M059J (cell line): ENCODE data around the gene CALHM2. TPM values are rescaled to one million over a fixed set of nuclear protein-coding genes. Genes with fewer than 3 reads are reported as not detected.

Experiments used
- DNase-seq: peaks from one replicate; pipeline ENCODE4 v3.0.0-alpha.2; 2012; ENCODE audit warnings: low read depth
- total RNA-seq: library from RNA; depleted of rRNA; stranded (reverse); fragments of >200 nt; shearing (Covaris generic); gene quantifications from 2 replicates; pipeline ENCODE4 v1.2.3, GENCODE V29; 2014

CALHM2 gene
- total RNA-seq, 1 experiment from 2014 or later: 33.3 TPM

- DNase-seq: no peak
These were observed 24.0 kb upstream of the CALHM2 start for GRCh38 chr10:103476046-103476768.

- no peak for DNase-seq
These were observed 23.3 kb upstream of the CALHM2 start for GRCh38 chr10:103475437-103475836.

- DNase-seq: no peak
These were observed 21.9 kb upstream of the CALHM2 start for GRCh38 chr10:103474077-103474476.

DNA sequence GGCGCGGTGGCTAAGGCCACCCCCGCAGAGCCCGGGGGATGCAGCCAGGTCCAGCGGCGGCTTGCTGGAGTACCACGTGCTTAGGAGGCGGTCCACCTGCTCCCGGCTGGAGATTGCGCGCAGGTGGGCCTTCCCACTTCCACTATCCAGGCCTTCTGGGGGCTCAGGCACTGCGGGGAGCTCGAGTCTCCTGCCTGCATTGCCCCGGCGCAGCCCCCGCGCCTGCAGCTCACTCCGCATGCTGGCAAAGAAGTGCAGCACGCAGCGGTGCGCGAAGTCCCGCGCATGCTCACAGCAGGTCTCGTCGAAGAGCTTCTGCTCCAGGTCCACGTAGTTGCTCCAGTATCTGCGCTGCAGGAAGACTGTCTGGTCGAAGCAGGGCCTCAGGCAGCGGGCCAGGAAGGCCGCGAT lies 21.1 kb upstream of the CALHM2 start:
- DNase-seq: no peak

- DNase-seq: no peak
These were observed 19.8 kb upstream of the CALHM2 start for GRCh38 chr10:103472005-103472404.

GRCh38 chr10:103470761-103471653 lies 18.8 kb upstream of the CALHM2 start:
- DNase-seq: no peak

DNA sequence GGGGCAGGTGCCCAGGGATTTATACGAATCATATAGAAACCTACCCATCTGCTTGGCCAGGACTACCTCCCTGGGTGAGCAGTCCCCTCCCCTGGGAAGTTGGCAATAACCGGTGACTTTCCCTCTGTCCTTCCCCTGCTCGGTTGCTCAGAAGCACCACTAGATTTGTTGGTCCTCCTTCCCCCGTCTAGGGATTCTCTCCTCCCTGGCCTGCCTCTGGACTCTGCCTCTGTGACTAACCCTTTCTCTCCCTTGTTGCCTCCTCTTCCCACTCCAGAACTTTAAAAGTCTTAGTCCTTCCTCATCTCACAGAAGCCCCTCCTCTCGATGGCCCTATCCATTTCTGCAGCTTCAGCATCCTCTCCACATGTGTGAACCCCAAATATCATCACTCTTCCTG lies 17.0 kb upstream of the CALHM2 start:
- no peak for DNase-seq

DNA sequence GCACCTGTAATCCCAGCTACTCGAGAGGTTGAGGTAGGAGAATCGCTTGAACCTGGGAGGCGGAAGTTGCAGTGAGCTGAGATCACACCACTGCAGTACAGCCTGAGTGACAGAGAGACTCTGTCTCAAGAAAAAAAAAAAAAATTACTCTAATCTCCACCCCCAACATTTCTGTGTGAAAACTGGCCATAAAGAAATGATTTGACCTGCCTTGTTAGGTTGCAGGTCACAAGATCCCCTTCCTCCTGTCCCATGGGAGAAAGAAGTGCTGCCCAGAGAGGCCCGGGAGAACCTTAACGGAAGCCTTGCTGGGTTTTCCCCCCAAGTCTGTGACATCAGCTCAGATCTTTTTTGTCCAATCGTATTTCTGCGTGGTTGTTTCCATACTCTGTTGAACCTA lies 15.2 kb upstream of the CALHM2 start:
- no peak for DNase-seq

DNA sequence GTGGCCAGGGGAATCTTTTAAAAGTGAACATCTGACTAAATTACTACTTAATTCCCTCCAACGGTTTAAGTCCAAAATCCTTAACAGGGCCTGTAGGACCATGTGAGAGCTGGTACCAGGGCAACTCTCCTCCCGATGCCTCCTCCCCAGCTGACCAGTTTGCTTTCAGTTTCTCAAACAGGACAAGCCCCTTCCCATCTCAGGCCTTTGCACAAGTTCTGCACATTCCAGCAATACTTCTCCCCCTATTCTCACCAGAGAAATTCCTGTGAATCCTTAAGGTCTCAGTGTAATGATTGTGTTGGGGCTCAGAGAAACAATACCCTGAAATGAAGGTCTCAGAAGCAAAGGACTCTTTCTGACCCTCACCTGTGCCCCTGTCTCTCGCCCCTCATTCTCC lies 14.6 kb upstream of the CALHM2 start:
- no peak for DNase-seq

- DNase-seq: no peak
These were observed 13.4 kb upstream of the CALHM2 start for GRCh38 chr10:103465411-103466179.

- no peak for DNase-seq
These were observed 11.3 kb upstream of the CALHM2 start for GRCh38 chr10:103463499-103463898.

DNA sequence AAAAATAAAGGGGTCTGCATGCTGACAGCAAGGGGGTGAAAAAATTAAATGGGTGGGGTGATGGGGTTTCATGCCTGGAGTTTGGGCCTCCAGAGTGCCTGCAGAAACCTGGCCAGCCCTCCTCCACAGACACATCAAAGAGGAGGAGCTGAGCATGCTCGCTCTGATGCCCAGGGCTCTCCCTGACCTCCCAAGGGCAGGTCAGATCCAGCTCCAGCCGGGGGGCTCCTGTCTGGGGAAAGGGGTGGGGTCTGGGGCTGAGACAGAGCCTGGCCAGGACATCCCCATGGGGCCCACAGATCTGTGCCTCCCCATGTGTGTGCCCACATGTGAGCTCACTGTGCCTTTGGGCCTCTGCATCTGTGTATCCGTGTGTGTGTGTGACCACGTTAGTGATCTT lies 7.4 kb upstream of the CALHM2 start:
- DNase-seq: no peak

DNA sequence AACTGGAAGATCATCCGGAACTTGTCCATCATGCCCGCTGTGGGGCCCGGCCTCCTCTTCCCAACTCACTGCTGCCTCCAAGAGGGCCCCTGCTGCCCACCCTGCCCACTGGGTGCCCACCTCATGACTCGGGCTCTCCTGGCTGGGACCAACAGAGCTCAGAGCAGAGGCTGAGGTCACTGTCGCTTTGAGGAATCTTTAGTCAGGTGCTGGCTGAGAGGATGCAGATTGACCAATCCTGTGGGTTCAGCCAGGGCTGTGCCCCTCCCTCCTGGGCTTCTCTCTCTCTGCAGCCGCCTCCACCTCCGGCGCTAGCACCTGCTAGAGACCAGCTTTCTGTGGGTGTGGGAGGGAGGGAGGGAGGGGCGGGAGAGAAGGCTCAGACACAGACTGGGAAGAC lies 6.5 kb upstream of the CALHM2 start, which contains the start of gene CALHM1:
TSS of gene CALHM1 (minus strand) at position 181 of the 400 bp plus-strand sequence. CDS start at position 32, 149 bp downstream.
- no peak for DNase-seq

DNA sequence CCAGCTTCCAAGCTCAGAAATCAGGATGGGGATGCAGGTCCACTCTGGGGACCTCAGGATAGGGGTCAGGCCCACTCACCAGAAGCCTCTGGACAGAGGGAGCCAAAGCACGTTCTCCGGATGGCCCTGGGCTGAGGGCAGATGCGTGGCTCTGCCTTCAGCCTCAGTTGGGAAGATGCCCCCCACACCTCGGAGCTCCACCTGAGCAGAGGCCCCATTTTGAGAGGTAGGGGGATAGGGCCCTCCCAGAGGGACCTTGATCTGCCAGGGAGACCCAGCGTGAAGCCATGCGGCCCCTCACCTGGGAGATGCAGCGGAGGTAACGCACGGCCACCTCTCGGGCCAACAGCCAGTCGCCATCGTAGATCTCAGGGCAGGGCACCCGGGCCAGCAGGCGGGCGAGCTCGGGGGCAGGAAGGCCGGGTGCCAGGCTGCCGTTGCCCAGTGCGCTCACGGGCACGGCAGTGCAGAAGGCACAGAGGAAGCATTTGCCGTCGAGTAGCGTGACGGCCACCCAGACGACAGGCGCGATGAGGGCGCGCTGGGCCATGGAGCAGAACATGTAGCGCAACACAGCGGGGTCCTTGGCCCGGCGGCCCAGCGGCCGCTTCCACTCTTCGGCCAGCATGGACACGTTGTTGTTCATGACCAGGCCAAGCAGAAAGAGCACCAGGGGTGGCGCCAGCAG lies 5.9 kb upstream of the CALHM2 start:
- DNase-seq: no peak

GRCh38 chr10:103457176-103457712 lies 5.1 kb upstream of the CALHM2 start:
- no peak for DNase-seq

GRCh38 chr10:103456074-103456660 lies 4.0 kb upstream of the CALHM2 start:
- no peak for DNase-seq

- DNase-seq: no peak
These were observed 3.1 kb upstream of the CALHM2 start for GRCh38 chr10:103455235-103455634.

DNA sequence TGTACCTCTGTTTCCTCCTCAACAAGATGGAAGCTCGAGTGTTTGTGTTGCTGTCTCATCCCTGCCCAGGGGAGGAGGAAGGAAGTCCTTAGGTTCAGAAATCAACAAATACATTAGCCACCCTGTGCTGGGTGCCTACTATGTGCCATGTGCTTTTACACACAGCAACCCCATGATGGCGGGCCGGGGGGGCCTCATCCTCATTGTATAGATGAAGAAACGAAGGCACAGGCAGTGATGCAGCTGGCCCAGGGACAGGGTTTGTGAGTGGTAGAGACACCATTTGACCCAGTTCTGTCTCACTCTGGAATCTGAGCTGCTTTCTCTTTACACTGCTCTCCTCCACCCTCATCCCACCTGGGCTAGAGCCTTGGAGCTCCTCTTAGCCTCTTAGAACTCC lies 1.9 kb upstream of the CALHM2 start:
- no peak for DNase-seq

GRCh38 chr10:103452506-103453230 lies 498 bp upstream of the CALHM2 start:
- peak; percentile 35 for DNase-seq
